OCI-LY3 (cell line): Measurements from ENCODE around the gene GJD4.

Experiments
- CTCF ChIP-seq: fragments of 200-600, 300-600 bp; sonication (generic); IDR thresholded peaks from 2 replicates; pipeline ENCODE4 v1.5.1; 2014; ENCODE audit warnings: antibody characterized with exemption, low read length, low read depth
- EZH2phosphoT487 ChIP-seq: fragments of 200-600 bp; shearing (Covaris generic); IDR thresholded peaks from 2 replicates; pipeline ENCODE4 v1.6.1; 2018; ENCODE audit warnings: antibody characterized with exemption, mixed run types, low read depth

- TF ChIP-seq CTCF, result no peak
- no peak for TF ChIP-seq EZH2phosphoT487
Observed at GRCh38 chr10:35576730-35577129, 28.4 kb upstream of the GJD4 start.
